Measurements from ENCODE around the gene COA1.
A peak's percentile ranks its signal among the peaks of the same experiment; 100 is the strongest.
"Not testable (repeated sequence)": the region's sequence is repeated elsewhere in the genome, so short reads cannot be mapped to it uniquely, and the experiment has no call there.

Gene COA1

GRCh38 chr7:43687866-43688265 is 41.5 kb downstream of the COA1 start:
- not testable (repeated sequence) for DNase-seq

- DNase-seq: no peak
Observed at GRCh38 chr7:43686991-43687390, 42.3 kb downstream of the COA1 start.

DNA sequence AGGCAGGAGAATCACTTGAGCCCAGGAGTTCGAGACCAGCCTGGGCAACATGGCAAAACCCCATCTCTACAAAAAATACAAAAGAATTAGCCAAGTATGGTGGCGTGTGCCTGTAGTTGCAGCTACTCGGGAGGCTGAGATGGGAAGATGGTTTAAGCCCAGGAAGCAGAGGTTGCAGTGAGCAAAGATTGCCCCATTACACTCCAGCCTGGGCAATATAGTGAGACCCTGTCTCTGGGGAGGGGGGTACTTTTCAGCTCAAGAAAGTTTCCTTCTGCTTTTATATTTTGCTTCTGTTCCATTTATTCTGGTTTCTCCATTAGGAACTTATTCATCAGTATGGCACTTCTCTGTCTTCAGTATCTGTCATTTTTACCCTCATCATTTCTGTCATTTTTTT is 48.6 kb downstream of the COA1 start:
- DNase-seq: no peak

DNA sequence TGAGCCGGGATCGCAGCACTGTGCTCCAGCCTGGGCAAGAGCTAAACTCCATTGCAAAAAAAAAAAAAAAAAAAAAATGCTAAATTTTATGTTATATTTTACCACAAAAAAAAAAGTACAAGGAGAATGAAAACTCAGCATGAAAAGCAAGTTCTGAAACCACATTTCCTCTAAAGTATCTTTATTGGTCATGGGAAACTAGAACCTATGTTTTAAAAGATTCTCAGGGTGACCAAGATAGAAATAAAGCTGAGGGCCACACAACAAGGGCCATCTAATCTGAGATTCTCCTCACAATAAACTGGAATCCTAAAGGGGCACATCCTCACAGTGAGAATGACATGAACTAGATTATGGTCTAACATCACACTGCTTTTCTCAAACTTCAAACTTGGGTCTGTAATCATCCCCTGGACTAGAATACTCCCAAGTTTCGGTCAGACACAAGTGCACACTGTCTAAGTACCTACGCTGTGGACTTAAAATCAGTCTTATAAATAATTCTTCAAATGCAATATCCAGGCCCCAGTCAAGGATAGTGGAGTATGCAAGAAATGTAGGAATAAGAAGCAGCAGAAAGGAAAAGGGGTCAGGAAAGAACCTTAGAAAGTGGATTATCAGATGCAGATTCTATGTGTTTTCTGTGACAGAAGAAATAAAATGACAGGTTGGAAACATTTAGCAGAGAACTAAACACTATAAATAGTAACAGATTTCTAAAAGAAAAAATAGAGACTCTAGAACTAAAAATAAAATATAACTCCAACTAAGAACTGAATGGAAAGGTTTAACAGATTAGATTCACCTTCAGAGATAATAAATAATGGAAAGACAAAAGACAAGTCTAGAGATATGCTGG is 49.9 kb downstream of the COA1 start:
- DNase-seq: no peak

GRCh38 chr7:43678315-43678714 is 51.0 kb downstream of the COA1 start:
- no peak for DNase-seq

DNA sequence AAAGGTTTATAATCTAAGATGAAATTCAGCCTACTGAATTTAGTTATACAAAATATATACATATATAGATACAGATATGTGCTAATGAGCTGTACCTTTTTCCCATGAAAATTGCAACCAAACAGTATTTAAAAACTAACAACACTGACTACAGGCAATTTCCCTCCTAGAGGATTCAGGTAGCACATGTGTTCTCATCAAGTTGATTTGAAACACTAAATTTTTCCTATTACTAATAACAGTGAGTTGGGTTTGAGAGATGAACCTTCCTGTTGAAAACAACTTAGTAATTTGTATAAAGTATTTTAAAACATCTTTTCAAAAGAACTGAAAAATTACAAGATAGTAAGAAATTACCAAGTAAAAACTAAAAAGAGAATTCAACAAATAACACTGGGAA is 51.5 kb downstream of the COA1 start:
- DNase-seq: no peak

DNA sequence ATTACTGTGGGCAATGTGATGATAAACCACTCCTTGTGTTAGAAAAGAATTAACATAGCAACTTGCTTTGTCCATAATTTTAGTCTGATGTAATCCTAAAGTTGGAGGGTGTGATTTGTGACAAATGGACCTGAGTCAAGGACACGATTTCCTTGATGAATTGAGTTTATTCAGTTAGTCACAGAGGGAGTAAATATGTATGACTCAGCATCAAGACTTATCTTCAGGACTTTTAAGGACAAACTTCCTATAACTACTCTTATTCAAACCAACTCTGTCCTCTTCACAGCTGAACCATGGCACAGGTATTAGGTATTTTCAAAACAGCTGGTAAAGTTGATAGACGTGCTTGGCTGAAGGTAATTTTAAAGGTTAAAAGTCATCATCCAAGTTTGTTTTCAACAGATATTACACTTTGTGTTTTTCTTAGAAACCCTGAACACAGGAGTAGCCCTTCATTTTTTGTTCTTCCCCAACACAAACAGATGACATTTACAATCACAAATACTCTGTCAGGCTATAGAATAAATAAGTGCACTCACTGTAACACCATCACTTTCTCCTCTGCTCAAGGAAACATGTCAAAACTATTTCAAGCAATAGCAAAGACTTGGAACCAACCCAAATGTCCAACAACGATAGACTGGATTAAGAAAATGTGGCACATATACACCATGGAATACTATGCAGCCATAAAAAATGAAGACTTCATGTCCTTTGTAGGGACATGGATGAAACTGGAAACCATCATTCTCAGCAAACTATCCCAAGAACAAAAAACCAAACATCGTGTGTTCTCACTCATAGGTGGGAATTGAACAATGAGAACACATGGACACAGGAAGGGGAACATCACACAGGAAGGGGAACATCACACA is 54.5 kb downstream of the COA1 start:
- DNase-seq: peak; percentile 97

- peak; percentile 68 for DNase-seq
Observed at GRCh38 chr7:43673243-43673976, 55.9 kb downstream of the COA1 start.

- DNase-seq: no peak
Observed at GRCh38 chr7:43671521-43671920, 57.8 kb downstream of the COA1 start.

DNA sequence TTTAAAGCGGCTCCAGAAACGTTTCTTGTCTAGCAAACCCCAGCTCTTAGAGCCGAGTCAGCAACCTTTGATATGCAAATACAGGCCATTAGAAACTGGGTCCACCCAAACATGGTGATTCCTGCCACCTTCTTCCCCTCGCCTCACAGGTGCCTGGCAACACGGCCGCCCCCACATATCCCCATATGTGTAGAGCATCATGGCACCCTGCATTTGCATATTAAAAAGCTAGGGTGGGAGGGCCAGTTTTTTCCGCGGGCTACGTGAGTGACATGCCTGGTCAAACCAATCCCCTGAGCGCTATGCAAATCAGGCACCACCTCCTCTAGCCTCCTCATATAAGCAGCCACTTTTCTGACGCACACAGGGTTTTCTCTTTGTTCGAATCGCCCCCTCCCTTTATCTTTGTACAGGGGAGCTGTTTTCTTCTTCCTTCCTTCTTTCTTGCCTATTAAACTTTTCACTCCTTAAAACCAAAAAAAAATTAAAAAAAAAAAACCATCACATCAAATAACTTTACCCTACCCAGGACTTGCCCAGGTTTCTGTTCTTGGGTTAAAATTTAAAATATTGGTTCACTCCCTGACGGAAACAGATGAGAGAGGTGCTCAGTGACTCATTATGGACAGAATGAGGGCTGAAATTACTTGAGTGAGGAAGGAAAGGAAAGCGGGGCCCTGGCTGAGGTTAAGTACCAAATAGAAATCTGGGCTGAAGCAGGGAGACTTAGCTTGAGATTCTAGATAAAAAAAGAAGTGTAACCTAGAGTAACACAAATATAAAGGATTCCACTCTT is 59.8 kb downstream of the COA1 start:
- DNase-seq: no peak

DNA sequence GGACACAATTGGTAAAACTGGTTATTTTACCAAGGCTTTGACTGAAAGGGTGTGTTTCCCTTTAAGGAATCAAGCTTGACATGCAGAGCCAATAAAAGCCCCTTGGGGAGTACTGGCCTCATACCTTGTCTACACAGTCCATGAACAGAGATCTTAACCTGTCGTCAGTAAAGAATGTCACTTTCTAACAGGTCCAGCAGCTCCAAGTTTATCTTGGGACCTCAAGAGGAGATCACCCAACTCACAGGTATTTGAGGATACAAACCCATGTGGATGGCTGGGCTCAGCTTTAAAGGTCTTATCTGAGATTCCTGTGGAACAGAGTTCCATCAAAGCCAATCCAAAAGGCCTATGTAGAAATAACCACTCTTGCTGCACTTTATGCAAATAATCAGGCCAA is 61.3 kb downstream of the COA1 start:
- DNase-seq: no peak

- no peak for DNase-seq
Observed at GRCh38 chr7:43666938-43667337, 62.4 kb downstream of the COA1 start.

DNA sequence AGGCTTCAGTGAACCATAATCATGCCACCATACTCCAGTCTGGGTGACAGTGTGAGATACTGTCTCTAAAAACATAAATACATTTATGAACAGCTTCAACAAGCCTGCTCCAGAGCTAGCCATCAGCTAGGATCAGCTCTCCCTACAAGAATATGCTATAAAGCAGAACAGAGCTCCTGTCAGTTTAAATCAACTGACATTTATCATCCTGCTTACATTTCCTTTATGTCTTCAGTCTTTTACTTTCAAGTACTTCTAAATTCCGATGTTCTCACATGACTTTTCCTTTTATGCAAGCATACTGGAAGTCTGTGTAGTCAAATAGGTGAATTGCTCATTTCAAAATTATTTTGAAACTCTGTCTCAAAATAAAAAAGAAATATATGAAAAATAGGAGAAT is 64.6 kb downstream of the COA1 start:
- no peak for DNase-seq

DNA sequence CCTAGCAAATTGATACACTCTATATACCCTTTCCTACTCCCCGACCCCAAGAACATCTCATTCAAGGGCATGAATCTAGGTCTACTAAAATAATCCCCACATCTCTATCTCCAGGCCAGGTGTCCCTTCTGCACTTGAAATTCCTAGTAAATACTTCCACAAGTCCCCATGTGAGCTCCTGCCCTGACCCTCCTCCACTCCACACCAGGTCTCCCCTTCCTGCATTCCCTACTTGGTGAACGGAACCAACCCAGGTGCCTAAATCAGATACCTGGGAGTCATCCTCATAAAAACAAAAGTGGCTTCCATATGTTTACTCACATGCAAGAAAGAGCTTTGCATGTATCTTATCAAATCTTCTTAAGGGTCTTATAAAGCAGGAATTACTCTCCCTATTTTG is 69.2 kb downstream of the COA1 start:
- no peak for DNase-seq

GRCh38 chr7:43659549-43659896 is 69.8 kb downstream of the COA1 start:
- no peak for DNase-seq

DNA sequence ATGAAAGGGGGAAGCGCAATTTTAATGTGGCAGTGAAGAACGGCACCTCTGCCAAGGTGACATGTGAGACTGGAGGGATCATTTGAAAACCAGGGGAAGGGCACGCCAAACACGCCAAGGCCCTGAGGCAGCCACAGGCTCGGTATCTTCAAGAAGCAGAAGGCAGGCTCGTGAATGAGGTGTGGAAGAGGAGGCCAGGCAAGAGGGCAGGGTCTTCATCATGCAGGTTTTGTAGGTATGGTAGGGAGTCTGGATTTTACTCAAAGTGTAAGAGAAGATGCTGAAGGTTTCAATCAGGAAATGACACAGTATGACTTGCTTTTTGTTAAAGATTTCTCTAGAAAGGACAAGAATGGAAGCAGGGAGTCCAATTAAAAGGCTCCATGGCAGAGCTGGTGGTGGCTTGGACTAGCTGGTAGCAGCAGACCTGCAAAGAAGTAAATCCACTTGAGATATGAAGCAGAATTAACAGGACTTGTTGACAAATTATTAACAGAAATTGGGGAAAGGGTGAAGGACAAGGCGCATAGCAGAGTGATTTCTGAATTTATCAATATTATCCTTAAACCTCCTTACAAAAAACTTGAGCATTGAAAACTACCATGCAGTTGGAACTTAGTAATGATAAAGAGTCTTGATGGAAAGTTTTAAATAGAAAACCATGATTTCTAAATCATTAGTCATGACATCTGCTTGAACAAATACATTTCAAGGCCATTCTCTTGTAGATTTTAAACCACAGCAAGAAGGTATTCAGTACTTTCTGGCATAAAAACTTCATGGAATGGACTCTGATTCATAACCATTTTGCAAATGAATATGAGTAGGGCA is 70.4 kb downstream of the COA1 start:
- DNase-seq: peak; percentile 95

GRCh38 chr7:43656997-43657396 is 72.3 kb downstream of the COA1 start:
- no peak for DNase-seq

- no peak for DNase-seq
Observed at GRCh38 chr7:43655584-43655983, 73.7 kb downstream of the COA1 start.

GRCh38 chr7:43653891-43654504 is 75.3 kb downstream of the COA1 start:
- DNase-seq: no peak

GRCh38 chr7:43653466-43653865 is 75.9 kb downstream of the COA1 start:
- no peak for DNase-seq

DNA sequence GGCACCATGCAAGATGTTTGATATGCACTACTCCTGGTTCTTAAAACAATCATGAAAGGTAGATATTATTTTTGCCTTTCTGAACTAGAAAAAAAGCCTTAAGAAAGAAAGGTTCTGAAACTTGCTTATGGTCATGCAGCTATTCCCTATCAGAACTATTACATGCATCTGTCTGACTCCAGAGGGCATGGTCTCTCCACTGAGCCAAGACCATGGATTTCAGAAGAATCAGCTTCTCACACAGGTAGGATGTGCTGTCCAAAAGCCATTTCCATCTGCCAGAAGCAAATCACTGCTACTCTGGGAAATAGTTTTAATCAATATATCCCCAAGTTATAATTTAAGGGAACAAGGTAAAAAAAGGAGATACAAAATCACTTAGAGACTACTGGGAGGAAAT is 77.0 kb downstream of the COA1 start:
- no peak for DNase-seq

Measured in fibroblast of skin of back (primary cell).